ENCODE results near the gene SETD7. TPM values are rescaled to one million over a fixed set of nuclear protein-coding genes. Genes with fewer than 3 reads are reported as not detected.

The SETD7 gene
- total and polyA plus RNA-seq, 2 experiments from 2014 or later: 1.1 to 4.2 TPM

DNA sequence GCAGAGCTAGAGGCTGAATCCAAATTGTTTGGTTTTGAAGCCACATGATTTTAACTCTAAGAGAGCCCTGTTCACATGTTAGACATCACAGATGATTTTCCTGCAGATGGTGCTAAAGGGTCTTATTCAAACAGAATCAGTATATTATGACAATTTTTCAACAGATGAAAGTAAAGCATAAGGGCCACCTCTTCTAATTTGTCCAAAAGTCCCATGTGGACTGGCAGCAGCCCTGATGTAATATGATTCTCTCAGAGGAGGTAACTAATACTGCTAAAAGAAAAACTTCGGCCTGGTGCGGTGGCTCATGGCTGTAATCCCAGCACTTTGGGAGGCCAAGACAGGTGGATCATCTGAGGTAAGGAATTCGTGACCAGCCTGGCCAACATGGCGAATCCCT lies 26.0 kb upstream of the SETD7 start:
- no peak overlapping the region for H3K27ac Mint-ChIP-seq
- H3K4me1 Mint-ChIP-seq: peaks cover 22% of the 10 kb centered on the region
- peaks cover 9% of the 10 kb centered on the region for H3K4me1 ChIP-seq (ENCODE audit: insufficient read depth)
- no peak for ATAC-seq
- H3K4me2 ChIP-seq: no peak overlapping the region
- H3K36me3 ChIP-seq (ENCODE audit: insufficient read depth): no peaks in the 10 kb centered on the region
- H3K9me2 ChIP-seq (ENCODE audit: insufficient read depth): peaks cover 8% of the 10 kb centered on the region; the same call in 1 of the 2 replicates
- H3K4me3 Mint-ChIP-seq: no peak overlapping the region
- H3K27ac ChIP-seq (ENCODE audit: low read depth): no peak overlapping the region
- H3K27me3 Mint-ChIP-seq (ENCODE audit: insufficient read depth, low read depth, poor library complexity): peaks cover 6% of the 10 kb centered on the region
- H3K36me3 Mint-ChIP-seq (ENCODE audit: low read depth): no peaks in the 10 kb centered on the region
- H3K27me3 ChIP-seq (ENCODE audit: insufficient read depth): peaks cover 38% of the 10 kb centered on the region
- TF ChIP-seq EZH2phosphoT487 (IDR thresholded peaks at IDR 0.05; ENCODE audit: unreplicated experiment): no peak
- TF ChIP-seq POLR2AphosphoS5 (IDR thresholded peaks at IDR 0.05; ENCODE audit: low read depth): no peak
- no peak for TF ChIP-seq NANOG (IDR thresholded peaks at IDR 0.05; ENCODE audit: borderline replicate concordance)
- TF ChIP-seq STAT1 (IDR thresholded peaks at IDR 0.05; ENCODE audit: unreplicated experiment): no peak
- TF ChIP-seq JUNB (IDR thresholded peaks at IDR 0.05; ENCODE audit: unreplicated experiment): no peak
- TF ChIP-seq, protein P1, sequence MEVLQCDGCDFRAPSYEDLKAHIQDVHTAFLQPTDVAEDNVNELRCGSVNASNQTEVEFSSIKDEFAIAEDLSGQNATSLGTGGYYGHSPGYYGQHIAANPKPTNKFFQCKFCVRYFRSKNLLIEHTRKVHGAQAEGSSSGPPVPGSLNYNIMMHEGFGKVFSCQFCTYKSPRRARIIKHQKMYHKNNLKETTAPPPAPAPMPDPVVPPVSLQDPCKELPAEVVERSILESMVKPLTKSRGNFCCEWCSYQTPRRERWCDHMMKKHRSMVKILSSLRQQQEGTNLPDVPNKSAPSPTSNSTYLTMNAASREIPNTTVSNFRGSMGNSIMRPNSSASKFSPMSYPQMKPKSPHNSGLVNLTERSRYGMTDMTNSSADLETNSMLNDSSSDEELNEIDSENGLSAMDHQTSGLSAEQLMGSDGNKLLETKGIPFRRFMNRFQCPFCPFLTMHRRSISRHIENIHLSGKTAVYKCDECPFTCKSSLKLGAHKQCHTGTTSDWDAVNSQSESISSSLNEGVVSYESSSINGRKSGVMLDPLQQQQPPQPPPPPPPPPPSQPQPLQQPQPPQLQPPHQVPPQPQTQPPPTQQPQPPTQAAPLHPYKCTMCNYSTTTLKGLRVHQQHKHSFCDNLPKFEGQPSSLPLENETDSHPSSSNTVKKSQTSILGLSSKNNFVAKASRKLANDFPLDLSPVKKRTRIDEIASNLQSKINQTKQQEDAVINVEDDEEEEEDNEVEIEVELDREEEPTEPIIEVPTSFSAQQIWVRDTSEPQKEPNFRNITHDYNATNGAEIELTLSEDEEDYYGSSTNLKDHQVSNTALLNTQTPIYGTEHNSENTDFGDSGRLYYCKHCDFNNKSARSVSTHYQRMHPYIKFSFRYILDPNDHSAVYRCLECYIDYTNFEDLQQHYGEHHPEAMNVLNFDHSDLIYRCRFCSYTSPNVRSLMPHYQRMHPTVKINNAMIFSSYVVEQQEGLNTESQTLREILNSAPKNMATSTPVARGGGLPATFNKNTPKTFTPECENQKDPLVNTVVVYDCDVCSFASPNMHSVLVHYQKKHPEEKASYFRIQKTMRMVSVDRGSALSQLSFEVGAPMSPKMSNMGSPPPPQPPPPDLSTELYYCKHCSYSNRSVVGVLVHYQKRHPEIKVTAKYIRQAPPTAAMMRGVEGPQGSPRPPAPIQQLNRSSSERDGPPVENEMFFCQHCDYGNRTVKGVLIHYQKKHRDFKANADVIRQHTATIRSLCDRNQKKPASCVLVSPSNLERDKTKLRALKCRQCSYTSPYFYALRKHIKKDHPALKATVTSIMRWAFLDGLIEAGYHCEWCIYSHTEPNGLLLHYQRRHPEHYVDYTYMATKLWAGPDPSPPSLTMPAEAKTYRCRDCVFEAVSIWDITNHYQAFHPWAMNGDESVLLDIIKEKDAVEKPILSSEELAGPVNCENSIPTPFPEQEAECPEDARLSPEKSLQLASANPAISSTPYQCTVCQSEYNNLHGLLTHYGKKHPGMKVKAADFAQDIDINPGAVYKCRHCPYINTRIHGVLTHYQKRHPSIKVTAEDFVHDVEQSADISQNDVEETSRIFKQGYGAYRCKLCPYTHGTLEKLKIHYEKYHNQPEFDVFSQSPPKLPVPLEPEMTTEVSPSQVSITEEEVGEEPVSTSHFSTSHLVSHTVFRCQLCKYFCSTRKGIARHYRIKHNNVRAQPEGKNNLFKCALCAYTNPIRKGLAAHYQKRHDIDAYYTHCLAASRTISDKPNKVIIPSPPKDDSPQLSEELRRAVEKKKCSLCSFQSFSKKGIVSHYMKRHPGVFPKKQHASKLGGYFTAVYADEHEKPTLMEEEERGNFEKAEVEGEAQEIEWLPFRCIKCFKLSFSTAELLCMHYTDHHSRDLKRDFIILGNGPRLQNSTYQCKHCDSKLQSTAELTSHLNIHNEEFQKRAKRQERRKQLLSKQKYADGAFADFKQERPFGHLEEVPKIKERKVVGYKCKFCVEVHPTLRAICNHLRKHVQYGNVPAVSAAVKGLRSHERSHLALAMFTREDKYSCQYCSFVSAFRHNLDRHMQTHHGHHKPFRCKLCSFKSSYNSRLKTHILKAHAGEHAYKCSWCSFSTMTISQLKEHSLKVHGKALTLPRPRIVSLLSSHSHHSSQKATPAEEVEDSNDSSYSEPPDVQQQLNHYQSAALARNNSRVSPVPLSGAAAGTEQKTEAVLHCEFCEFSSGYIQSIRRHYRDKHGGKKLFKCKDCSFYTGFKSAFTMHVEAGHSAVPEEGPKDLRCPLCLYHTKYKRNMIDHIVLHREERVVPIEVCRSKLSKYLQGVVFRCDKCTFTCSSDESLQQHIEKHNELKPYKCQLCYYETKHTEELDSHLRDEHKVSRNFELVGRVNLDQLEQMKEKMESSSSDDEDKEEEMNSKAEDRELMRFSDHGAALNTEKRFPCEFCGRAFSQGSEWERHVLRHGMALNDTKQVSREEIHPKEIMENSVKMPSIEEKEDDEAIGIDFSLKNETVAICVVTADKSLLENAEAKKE (CRISPR knock-in tag; IDR thresholded peaks at IDR 0.05): no peak
- TF ChIP-seq, protein P2, sequence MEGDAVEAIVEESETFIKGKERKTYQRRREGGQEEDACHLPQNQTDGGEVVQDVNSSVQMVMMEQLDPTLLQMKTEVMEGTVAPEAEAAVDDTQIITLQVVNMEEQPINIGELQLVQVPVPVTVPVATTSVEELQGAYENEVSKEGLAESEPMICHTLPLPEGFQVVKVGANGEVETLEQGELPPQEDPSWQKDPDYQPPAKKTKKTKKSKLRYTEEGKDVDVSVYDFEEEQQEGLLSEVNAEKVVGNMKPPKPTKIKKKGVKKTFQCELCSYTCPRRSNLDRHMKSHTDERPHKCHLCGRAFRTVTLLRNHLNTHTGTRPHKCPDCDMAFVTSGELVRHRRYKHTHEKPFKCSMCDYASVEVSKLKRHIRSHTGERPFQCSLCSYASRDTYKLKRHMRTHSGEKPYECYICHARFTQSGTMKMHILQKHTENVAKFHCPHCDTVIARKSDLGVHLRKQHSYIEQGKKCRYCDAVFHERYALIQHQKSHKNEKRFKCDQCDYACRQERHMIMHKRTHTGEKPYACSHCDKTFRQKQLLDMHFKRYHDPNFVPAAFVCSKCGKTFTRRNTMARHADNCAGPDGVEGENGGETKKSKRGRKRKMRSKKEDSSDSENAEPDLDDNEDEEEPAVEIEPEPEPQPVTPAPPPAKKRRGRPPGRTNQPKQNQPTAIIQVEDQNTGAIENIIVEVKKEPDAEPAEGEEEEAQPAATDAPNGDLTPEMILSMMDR (conservative IDR thresholded peaks at IDR 0.05; ENCODE audit: low read depth in 2 of 2): no peak
- TF ChIP-seq EZH2 (IDR thresholded peaks at IDR 0.05; ENCODE audit: low read depth, unreplicated experiment): no peak
- TF ChIP-seq CREB1 (CRISPR knock-in tag; IDR thresholded peaks at IDR 0.05; ENCODE audit: low read depth): no peak
- TF ChIP-seq, protein P3, sequence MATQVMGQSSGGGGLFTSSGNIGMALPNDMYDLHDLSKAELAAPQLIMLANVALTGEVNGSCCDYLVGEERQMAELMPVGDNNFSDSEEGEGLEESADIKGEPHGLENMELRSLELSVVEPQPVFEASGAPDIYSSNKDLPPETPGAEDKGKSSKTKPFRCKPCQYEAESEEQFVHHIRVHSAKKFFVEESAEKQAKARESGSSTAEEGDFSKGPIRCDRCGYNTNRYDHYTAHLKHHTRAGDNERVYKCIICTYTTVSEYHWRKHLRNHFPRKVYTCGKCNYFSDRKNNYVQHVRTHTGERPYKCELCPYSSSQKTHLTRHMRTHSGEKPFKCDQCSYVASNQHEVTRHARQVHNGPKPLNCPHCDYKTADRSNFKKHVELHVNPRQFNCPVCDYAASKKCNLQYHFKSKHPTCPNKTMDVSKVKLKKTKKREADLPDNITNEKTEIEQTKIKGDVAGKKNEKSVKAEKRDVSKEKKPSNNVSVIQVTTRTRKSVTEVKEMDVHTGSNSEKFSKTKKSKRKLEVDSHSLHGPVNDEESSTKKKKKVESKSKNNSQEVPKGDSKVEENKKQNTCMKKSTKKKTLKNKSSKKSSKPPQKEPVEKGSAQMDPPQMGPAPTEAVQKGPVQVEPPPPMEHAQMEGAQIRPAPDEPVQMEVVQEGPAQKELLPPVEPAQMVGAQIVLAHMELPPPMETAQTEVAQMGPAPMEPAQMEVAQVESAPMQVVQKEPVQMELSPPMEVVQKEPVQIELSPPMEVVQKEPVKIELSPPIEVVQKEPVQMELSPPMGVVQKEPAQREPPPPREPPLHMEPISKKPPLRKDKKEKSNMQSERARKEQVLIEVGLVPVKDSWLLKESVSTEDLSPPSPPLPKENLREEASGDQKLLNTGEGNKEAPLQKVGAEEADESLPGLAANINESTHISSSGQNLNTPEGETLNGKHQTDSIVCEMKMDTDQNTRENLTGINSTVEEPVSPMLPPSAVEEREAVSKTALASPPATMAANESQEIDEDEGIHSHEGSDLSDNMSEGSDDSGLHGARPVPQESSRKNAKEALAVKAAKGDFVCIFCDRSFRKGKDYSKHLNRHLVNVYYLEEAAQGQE (IDR thresholded peaks at IDR 0.05; ENCODE audit: unreplicated experiment): no peak
- no peaks in the 10 kb centered on the region for H3F3A ChIP-seq (replicated peaks; ENCODE audit: low read depth)
- H3K79me2 ChIP-seq (replicated peaks; ENCODE audit: insufficient read depth): no peaks in the 10 kb centered on the region
- H4K20me1 ChIP-seq (replicated peaks; ENCODE audit: insufficient read depth): no peaks in the 10 kb centered on the region; the same call in none of the 2 replicates
- H2AFZ ChIP-seq: no peak overlapping the region
- H3K4me3 ChIP-seq: no peak overlapping the region
- DNase-seq (ENCODE audit: low spot score): no peak
- H3K9me3 Mint-ChIP-seq: no peaks in the 10 kb centered on the region
